Activated naive CD4-positive, alpha-beta T cell treated with anti-CD3 and anti-CD28 coated beads, Interleukin-2, amount 50 U/mL, for 24 hours (primary cell): Measurements from ENCODE around the gene NOC4L.

Source experiments
- H3K27ac Mint-ChIP-seq: one replicate; pipeline ENCODE4 v1.8.0; 2021; ENCODE audit warnings: mild to moderate bottlenecking, mixed read lengths
- H3K27me3 Mint-ChIP-seq: one replicate; pipeline ENCODE4 v1.8.0; 2021; ENCODE audit warnings: mixed read lengths
- H3K36me3 Mint-ChIP-seq: one replicate; pipeline ENCODE4 v1.8.0; 2021; ENCODE audit warnings: mixed read lengths
- H3K4me1 Mint-ChIP-seq: one replicate; pipeline ENCODE4 v1.8.0; 2021; ENCODE audit warnings: mixed read lengths
- H3K4me3 Mint-ChIP-seq: one replicate; pipeline ENCODE4 v1.8.0; 2021; ENCODE audit warnings: mild to moderate bottlenecking, mixed read lengths
- H3K9me3 Mint-ChIP-seq: one replicate; pipeline ENCODE4 v1.8.0; 2021; ENCODE audit warnings: mixed read lengths

Gene NOC4L

GRCh38 chr12:132174839-132175490 is 30.7 kb downstream of the NOC4L start:
- Mint-ChIP-seq H3K27me3 (no peaks in the 10 kb centered on the region), H3K9me3 (no peaks in the 10 kb centered on the region), H3K4me1 (peaks cover 34% of the 10 kb centered on the region), H3K36me3 (no peaks in the 10 kb centered on the region), H3K27ac (no peak overlapping the region), H3K4me3 (peak overlapping the region; percentile 55)

DNA sequence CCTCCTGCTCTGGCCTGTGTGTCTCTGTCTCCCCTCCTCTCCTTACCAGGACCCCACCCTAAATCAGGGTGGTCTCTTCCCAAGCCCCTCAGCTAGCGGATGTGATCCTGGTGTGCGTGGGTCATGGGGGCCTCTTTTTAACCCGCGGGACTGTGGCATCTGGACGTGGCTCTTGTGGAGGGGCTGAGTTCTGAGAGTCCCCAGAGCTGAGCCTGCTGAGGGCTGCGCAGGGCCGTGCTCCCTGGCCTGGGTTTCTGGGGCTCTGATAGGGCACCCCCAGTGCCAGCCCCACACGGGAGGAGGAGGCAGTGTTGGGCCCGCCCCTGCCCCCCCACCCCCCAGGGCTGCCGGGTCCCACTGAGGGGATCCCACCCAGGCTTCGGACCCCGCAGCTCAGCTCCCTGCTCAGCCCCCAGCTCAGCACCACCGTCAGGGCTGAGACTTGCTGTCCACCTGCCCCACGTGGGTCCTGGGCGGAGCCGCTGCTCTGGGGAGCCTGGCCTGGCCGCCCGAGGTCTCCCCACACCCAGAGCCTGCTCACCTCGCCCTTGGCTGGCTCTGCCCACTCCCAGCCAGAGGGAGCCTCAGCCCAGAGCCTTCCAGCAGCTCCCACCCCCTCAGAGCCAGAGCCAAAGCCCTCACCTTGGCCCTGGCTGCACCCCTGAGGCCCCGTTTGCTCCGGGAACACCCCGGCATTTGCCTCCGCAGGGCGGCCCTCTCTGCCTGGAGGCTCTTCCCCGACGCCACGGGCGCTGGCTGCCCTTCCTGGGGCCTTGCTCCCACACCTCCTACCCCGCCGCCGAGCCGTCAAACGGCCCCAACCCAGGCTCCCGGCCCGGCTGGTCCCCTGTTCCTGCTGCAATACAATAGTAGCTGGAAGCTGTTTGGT is 31.5 kb downstream of the NOC4L start:
- H3K9me3 Mint-ChIP-seq, result no peaks in the 10 kb centered on the region
- no peaks in the 10 kb centered on the region for H3K36me3 Mint-ChIP-seq
- no peak overlapping the region for H3K4me3 Mint-ChIP-seq
- peaks cover 38% of the 10 kb centered on the region for H3K4me1 Mint-ChIP-seq
- H3K27me3 Mint-ChIP-seq, result no peaks in the 10 kb centered on the region
- no peak overlapping the region for H3K27ac Mint-ChIP-seq

DNA sequence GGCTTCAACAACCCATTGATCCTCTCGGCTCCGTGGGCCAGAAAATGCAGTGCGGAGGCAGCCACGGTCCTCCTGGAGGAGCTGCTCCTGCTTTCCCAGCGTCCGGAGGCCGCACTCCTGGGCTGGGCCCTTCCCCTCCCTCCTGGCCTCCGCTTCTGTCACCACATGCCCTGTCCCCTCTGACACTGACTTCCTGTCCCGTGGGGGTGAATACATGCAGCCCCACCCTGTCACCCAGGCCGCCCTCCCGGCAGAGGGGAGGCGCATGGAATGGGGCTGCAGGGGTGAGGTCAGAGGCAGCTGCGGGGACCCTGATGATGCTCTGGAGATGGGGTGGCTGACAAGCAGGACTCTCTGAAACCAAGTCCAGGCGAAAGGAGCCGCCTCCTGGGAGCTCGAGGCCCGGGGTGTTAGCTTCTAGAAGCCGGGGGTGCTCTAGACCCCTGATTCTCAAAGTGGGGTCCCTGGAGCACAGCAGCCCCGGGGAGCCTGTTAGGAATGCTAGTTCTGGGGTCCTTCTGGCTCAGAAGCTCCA is 32.2 kb downstream of the NOC4L start:
- Mint-ChIP-seq H3K27ac (no peak overlapping the region), H3K9me3 (no peaks in the 10 kb centered on the region), H3K4me1 (peaks cover 43% of the 10 kb centered on the region), H3K36me3 (no peaks in the 10 kb centered on the region), H3K27me3 (no peaks in the 10 kb centered on the region), H3K4me3 (no peak overlapping the region)

DNA sequence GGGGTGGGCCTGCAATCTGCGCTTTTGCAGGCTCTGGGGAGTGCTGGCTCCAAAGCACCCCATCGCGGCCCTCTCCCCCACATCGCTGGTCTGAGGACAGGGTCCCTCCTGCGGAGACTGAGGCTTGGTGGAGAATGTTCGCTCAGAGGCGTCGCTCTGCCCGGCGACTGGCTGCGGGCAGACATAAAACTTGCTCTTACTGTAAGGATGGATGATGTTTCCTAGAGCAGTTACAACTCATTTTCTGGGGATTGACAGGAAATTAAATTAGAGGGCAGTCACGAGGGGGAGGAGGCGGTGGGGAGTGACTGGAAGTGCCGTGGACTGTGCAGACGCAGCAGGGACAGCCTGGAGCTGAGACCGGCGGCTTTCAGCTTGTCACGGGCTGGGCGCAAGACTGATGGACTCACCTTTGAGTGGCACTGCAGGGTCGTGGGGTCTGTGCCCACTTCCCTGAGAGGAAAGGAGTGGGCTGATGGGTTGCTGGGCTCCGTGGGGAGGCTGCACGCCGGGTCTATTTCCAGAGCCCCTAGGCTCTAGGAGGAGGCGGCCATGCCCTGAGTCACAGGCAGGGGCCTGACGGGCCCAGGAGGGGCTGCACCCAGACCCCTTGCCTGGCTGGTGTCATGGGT is 32.8 kb downstream of the NOC4L start:
- no peaks in the 10 kb centered on the region for H3K36me3 Mint-ChIP-seq
- H3K4me1 Mint-ChIP-seq, result peaks cover 44% of the 10 kb centered on the region
- H3K4me3 Mint-ChIP-seq, result no peak overlapping the region
- H3K27me3 Mint-ChIP-seq, result no peaks in the 10 kb centered on the region
- no peak overlapping the region for H3K27ac Mint-ChIP-seq
- no peaks in the 10 kb centered on the region for H3K9me3 Mint-ChIP-seq

- Mint-ChIP-seq H3K27ac (no peak overlapping the region), H3K36me3 (no peaks in the 10 kb centered on the region), H3K4me3 (peak overlapping the region; percentile 91), H3K27me3 (no peaks in the 10 kb centered on the region), H3K9me3 (no peaks in the 10 kb centered on the region), H3K4me1 (peaks cover 42% of the 10 kb centered on the region)
These were observed 34.1 kb downstream of the NOC4L start for GRCh38 chr12:132178316-132178715.

- Mint-ChIP-seq H3K4me1 (peaks cover 43% of the 10 kb centered on the region), H3K4me3 (peak overlapping the region; percentile 91), H3K9me3 (no peaks in the 10 kb centered on the region), H3K36me3 (no peaks in the 10 kb centered on the region), H3K27me3 (no peaks in the 10 kb centered on the region), H3K27ac (peak overlapping the region; percentile 15)
These were observed 34.6 kb downstream of the NOC4L start for GRCh38 chr12:132178801-132179401.

- H3K9me3 Mint-ChIP-seq, result no peaks in the 10 kb centered on the region
- H3K36me3 Mint-ChIP-seq, result no peaks in the 10 kb centered on the region
- H3K4me3 Mint-ChIP-seq, result peak overlapping the region; percentile 91
- no peak overlapping the region for H3K27ac Mint-ChIP-seq
- H3K27me3 Mint-ChIP-seq, result no peaks in the 10 kb centered on the region
- peaks cover 43% of the 10 kb centered on the region for H3K4me1 Mint-ChIP-seq
These were observed 35.4 kb downstream of the NOC4L start for GRCh38 chr12:132179431-132180362.

DNA sequence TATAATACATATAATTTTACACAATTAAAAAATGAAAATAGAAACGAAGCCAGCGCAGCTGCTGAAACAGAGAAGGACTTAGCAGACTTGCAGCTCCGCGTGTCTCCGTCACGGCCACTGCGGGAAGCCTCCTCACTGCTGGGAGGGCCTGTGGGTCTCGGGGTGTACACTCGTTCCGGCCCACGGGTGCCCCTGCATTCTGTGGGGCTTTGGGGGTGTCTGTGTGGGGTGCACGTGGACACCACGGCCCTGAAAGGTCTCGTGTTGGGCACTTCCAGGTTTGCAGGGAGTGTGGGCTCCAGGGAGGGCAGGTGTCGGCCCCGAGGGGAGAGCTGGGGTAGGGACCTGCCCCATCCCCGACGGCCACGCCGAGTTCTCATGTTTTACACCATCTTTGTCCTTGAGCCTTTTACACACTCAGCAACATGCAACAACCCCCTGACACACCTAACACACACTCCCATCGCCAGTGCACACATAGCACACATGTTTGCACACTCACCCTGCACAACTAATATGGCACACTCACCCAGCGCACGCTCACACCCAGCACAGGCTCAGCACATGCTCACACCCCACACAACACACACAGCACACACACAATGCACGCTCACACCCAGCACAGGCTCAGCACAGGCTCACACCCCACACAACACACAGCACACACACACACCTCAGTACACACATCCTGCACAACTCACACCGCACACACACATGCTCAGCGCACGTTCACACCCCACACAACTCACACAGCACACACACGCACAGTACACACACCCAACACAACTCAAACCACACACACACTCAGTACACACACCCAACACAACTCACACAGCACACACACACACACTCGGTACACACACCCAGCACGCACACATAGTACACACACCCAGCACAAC is 36.6 kb downstream of the NOC4L start:
- Mint-ChIP-seq H3K9me3 (no peaks in the 10 kb centered on the region), H3K36me3 (no peaks in the 10 kb centered on the region), H3K27me3 (no peaks in the 10 kb centered on the region), H3K27ac (no peak overlapping the region), H3K4me1 (peaks cover 51% of the 10 kb centered on the region), H3K4me3 (no peak overlapping the region)

DNA sequence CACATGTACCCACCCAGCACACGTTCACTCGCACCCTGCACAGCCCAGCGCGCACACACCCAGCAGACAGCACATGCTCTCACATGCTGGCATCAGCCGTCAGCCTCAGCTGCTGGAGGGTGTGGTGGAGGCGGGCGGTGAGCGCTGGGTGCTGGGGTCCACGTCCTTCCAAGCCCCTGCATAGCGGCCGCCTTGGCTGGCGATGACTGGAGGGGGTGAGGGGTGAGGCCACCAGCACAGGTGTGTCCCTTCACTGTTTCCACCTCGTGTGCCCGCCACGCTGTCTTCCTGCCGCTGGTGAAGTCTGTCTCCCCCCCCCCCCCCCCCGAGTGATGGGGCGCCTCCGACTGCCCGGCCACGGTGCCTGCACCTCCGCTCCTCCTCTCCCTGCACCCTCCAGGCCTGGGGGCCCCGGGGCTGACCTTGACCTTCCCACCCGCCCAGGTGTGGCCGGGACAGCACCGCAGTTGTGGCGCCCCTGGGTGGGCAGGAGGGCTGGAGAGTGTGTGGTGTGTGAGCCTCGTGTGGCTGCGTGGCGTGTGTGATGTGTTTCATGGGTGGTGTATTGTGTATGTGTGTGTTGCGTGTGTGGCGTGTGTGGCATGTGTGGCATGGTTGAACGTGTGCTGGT is 37.4 kb downstream of the NOC4L start:
- H3K27me3 Mint-ChIP-seq, result no peaks in the 10 kb centered on the region
- no peaks in the 10 kb centered on the region for H3K9me3 Mint-ChIP-seq
- H3K4me1 Mint-ChIP-seq, result peaks cover 58% of the 10 kb centered on the region
- no peak overlapping the region for H3K4me3 Mint-ChIP-seq
- no peaks in the 10 kb centered on the region for H3K36me3 Mint-ChIP-seq
- H3K27ac Mint-ChIP-seq, result peak overlapping the region; percentile 65

GRCh38 chr12:132182206-132182710 is 38.0 kb downstream of the NOC4L start:
- Mint-ChIP-seq H3K4me3 (no peak overlapping the region), H3K4me1 (peaks cover 64% of the 10 kb centered on the region)

GRCh38 chr12:132182711-132183365 is 38.6 kb downstream of the NOC4L start:
- H3K9me3 Mint-ChIP-seq, result no peaks in the 10 kb centered on the region
- H3K27ac Mint-ChIP-seq, result no peak overlapping the region
- no peaks in the 10 kb centered on the region for H3K36me3 Mint-ChIP-seq
- H3K27me3 Mint-ChIP-seq, result no peaks in the 10 kb centered on the region
- peaks cover 69% of the 10 kb centered on the region for H3K4me1 Mint-ChIP-seq
- H3K4me3 Mint-ChIP-seq, result no peak overlapping the region

More at GRCh38 chr12:132182206-132182710, 38.0 kb downstream of the NOC4L start:
- H3K27ac Mint-ChIP-seq, result no peak overlapping the region
- no peaks in the 10 kb centered on the region for H3K27me3 Mint-ChIP-seq
- no peaks in the 10 kb centered on the region for H3K9me3 Mint-ChIP-seq
- no peaks in the 10 kb centered on the region for H3K36me3 Mint-ChIP-seq

- Mint-ChIP-seq H3K9me3 (no peaks in the 10 kb centered on the region), H3K27me3 (no peaks in the 10 kb centered on the region), H3K27ac (peak overlapping the region; percentile 77), H3K36me3 (no peaks in the 10 kb centered on the region), H3K4me1 (peaks cover 59% of the 10 kb centered on the region), H3K4me3 (peak overlapping the region; percentile 79)
These were observed 41.4 kb downstream of the NOC4L start for GRCh38 chr12:132185705-132186104.
